ENCODE measurements around the gene ESRRB.
"Not testable (repeated sequence)": the region's sequence is repeated elsewhere in the genome, so short reads cannot be mapped to it uniquely, and the experiment has no call there.

Gene ESRRB

DNA sequence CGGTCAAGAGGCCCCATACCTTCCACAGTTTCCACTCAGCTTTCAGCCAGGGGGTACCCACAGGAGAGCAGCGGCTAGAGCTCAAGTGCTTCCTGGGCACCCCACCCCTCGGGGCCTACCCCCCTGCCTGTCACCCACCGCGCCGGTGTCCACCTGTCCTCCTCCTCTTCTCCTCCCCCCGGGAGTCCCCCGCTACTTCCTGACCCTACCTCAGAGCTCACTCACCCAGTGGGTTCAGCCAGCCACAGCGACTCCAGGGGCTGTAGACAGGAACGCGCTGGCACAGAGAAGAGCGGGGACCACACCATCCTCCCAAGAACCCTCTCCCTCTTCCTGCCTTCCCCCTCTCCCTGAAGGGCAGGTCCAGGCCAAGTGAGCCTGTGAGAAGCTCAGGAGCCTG lies 123.0 kb downstream of the ESRRB start:
- no peak for DNase-seq

DNA sequence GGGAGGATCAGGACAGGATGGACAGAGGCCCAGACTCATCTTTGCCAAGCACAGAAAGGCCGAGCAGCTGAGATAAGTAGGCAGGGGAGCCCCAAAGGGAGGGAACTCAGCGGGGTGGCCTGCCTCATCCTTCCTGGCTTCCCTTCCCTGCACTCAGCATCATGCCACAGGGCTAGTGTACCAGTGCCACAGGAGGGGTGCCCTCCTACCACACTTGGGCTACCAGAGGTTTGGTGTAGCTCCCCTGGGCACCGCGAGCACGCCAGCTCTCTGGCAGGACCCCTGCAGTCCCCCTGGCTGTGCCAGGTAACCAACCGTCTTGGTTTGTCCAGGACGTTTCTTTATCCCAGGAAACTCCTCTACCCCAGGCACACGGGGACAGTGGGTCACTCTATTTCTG lies 123.5 kb downstream of the ESRRB start:
- DNase-seq: no peak

- DNase-seq: no peak
Measured at GRCh38 chr14:76500011-76500410, 124.1 kb downstream of the ESRRB start.

DNA sequence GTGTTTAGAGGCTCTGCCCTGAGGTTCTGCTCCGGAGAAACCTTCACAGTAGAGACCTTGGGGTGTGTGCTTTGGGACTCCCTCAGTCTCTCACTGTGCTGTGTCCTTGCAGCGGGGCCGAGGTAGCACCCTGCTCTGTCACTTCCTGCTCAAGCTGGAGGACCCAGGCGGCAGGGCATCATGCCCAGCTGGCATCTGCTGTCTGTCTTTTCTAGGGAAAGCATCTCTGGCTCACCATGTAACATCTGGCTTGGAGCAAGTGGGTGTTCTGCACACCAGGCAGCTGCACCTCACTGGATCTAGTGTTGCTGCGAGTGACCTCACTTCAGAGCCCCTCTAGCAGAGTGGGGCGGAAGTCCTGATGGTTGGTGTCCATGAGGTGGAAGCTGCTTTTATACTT lies 124.5 kb downstream of the ESRRB start:
- no peak for DNase-seq

DNA sequence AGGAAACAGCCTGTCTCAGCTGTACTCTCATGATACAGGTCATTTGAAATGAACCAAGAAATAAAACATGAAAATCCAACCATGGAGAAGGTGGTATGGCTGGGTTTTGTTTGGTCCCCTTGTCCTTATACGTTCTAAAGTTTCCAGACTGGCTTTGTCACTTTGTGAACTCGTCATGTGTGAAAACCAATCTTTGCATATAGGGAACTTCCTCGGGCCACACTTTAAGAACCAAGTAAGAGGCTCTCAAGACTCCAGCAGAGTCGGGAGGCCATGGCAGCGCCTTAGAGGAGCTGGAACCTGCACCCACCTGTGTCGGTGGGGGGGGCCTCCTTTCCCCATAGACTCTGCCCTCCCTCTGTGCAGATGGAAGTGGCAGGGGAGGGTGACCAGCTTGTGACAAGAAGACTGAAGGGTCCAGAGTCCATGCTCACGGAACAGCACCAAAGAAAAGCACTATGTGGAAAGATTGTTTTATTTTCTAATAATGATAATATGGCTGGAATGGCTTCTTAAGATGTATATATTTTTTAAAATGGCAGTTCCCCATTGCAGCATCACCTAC lies 125.3 kb downstream of the ESRRB start:
- DNase-seq: no peak

- no peak for DNase-seq
Measured at GRCh38 chr14:76502219-76502618, 126.3 kb downstream of the ESRRB start.

DNA sequence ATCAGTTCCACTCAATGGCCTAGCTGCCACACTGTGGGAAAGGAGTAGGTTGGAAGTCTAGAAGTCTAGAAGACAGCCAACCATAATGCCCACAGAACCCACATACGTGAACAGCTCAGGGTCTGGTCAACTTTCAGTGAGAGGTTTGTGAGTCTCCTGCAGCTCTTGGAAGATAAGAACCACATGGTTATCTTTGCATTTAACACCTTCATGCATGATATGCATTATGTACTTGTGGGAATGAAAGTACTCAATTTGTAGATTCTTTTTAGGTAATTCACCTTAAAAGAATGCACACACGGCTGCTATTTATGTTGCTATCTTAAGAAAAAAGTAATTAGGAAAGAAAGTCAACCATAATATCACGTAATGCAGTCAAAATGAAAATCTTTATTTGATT lies 126.7 kb downstream of the ESRRB start:
- DNase-seq: no peak

DNA sequence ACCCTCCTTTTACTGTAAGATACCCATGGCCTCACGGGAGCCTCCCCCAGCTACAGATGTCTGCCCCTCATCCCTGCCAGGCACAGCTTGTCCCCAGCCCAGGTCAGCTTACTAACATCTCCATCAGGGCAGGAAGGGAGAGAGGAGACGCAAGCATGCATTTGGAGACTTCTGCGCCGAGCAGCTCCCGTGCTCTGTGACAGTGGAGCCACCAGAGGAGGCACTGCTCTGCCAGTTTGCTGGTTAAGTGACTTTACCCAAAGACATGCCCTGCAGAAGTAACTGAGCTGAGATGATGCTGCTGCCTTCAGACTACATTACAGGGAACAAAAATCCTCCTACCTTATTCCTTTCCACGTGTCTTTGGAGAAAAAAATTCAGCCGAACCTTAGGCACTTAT lies 133.4 kb downstream of the ESRRB start:
- DNase-seq: peak; percentile 3

GRCh38 chr14:76510181-76510580 lies 134.2 kb downstream of the ESRRB start:
- DNase-seq: no peak

DNA sequence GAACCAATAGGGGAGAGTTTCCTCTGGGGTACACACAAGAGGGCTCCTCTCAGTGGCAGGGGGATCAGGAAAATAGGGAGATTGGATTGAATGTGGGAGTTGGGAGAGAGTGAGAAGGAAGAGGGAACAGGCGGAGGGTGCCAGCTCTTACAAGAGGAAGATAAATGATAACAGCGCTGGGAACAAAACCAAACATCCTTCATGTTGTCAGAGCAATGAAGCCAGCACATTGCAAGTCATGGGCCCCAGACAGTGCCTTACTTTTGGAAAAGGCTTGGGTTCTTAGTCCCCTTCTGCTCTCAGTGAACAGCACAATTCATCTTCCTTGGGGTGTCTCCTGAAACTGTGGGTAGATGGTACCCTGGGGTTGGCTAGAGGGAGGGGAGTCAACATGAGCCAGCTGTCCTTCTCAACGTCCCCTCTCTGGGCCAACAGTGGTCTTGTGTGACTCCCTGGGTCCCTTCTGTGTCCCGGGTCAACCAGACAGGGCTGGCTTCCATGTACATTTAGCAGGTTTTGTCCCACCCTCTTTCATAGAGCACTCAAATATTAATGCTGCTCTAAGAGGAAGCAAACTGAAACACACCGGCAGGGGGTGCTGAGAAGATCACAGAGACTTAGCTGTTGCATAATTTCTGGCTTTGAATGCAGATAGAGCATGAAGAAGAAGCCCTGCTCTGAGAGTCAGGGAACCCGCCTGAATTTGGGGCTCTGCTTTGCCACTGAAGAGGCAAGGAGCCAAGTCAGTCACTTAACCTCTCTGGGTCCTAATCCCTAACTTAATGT lies 138.5 kb downstream of the ESRRB start:
- peak; percentile 28 for DNase-seq

- DNase-seq: no peak
Measured at GRCh38 chr14:76516884-76517283, 140.9 kb downstream of the ESRRB start.

GRCh38 chr14:76518366-76518765 lies 142.4 kb downstream of the ESRRB start:
- DNase-seq: no peak

GRCh38 chr14:76525106-76525821 lies 149.3 kb downstream of the ESRRB start:
- no peak for DNase-seq

GRCh38 chr14:76531085-76531484 lies 155.1 kb downstream of the ESRRB start:
- no peak for DNase-seq

DNA sequence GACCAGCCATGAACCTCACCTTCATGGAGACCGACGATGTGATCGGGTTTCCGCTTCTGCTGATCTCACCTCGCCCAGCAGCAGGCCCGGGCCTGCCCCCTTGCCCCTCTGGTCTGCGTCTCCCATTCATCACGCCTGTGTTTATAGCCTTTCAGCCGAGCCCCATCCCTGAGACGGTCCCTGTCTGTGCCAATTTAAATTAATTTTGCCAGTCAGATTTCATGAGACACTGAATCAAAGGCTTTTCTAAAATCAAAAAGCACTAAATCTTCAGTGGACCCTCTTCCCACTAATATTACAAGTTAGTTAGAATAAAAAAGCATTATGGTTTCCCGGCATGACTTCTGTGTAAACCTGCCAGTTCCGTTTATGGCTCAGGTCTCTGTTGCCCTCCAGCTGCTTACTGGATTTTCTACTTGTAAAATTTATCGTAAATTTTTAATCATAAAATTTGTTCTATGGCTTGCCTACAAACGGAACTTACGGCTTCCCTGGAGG lies 155.9 kb downstream of the ESRRB start:
- DNase-seq: no peak

GRCh38 chr14:76536636-76537035 lies 160.7 kb downstream of the ESRRB start:
- DNase-seq: not testable (repeated sequence)

DNA sequence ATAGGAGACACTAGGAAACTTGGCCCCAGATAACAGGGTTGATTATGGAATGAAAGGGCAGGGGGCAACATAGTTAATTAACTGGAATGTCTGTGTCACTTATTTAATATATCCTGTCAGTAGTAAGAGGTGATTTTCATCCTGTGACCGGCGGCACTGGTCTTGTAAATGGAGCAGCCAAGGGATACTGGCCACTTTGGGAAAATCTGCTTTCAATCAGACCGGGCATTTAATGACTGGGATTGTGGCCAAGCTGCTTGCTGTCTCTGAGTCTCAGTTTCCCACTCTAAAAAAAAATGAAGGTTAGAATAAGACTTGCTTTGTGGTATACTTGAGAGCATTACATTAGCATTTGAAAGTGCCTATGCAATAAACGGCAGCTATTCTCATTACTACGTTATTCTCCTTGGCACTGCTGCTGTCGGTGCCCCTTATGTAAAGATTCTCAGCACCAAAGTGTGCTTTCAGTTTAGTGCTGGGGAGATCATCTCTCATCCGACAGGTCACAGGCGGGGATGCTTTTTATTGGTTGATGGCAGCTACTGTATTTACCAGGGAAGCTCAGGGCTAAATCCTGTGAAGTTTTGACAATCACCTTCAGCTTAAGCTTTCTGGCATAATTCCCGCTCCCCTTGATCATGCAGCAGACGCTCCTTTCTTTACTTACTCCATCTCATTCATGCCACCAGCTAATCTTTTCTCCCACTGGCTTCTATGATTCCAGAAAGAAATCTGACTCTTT lies 162.1 kb downstream of the ESRRB start:
- DNase-seq: no peak

GRCh38 chr14:76538648-76539008 lies 162.7 kb downstream of the ESRRB start:
- DNase-seq: no peak

DNA sequence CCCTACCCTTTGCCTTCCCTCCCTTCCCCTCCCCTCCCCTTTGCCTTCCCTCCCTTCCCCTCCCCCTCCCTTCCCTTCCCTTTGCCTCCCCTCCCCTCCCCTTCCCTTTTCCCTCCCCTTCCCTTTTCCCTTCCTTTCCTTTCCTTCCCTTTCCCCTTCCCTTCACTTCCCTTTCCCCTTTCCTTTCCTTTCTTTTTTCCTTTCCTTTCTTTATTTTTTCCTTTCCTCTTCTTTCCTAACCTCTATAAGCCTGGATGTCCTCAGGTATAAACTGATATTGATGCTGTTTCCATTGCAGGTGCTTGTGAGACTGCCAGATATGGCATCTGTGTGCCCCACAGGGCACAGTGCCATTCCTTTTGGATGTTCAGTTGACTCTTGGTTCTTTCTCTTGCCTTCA lies 163.2 kb downstream of the ESRRB start:
- DNase-seq: no peak

DNA sequence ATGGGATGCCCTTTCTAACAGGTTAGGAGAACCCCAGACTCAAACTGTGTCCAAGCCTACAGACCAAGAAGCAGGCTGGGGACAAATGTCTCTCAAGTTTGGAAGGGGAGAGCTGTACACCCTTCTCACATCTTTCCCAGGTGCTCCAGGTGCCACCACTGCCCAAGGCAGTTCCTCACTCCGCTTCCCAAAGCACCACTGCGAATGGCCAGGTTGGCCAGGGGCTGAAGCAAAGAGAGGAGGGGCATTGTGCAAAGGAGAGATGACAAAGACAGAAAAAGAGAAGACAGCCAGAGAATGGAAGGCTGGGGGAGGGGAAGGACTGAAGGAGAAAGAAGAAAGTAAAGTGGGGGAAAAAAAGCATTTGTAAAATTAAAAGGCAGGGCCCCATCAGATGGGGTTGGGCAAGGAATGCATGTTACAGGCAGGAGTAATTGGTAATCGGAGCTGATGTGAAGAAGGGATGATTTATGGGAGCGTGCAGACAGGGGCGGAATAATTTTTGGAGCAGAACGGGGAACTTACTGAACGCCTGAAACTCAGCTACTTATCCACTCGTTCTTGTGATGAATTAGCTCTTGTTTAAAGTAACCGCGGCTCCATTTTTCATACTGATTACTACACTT lies 165.8 kb downstream of the ESRRB start:
- DNase-seq: no peak

- DNase-seq: peak; percentile 64
Measured at GRCh38 chr14:76546426-76547221, 170.7 kb downstream of the ESRRB start.

DNA sequence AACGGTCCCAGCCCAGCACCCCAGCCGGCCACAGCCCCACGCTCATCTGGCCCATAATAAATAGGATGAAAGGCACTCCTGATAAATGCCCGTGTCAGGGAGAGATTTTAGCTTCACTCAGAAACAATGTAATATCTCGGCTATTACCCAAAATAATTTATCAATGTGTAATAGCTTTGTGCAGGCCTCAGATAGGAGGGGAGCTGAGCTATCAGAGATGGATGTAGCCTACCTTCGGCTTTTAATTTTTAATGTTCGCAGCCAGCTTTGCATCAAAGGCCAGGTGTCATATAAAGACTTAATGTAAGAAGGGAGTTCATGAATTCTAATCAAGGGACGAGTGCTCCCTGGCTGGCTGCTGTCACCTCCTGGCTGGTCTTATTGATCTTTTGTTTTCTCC lies 171.9 kb downstream of the ESRRB start:
- no peak for DNase-seq

Measured in DMS53 (cell line).